HEK293 (cell line): ENCODE measurements around the gene BUB1B.
A peak's percentile ranks its signal among the peaks of the same experiment; 100 is the strongest.

Experiments used
- CTCF ChIA-PET: fragments of 350-600 bp; formaldehyde crosslinking; extraction: SDS; loops from one replicate; lab custom pipeline; 2021; ENCODE audit warnings: antibody characterized with exemption; lab: Yijun Ruan, JAX
- POLR2A ChIA-PET: fragments of 300-600 bp; formaldehyde crosslinking; extraction: SDS; loops from one replicate; lab custom pipeline; 2020; ENCODE audit warnings: antibody characterized with exemption, inconsistent platforms; lab: Yijun Ruan, JAX
- H3K27ac ChIP-seq: fragments of 200-500 bp; sonication (Bioruptor generic); 2 replicates; pipeline ENCODE4 v1.5.1; 2014; ENCODE audit warnings: low read depth, low read length, control low read depth, inconsistent platforms; ENCODE audit errors: extremely low read depth
- H3K36me3 ChIP-seq, 2 experiments: fragments of 200-500 bp in 1 of 2; sonication (Bioruptor generic) in 1 of 2; 1 replicate in 1 of 2; 2 replicates in 1 of 2; pipeline ENCODE4 v1.5.1; 2014 to 2017; ENCODE audit warnings: inconsistent platforms in 2 of 2, low read length in 2 of 2; ENCODE audit not compliant: control insufficient read depth in 2 of 2, insufficient read depth in 1 of 2
- H3K4me1 ChIP-seq: fragments of 200-500 bp; sonication (Bioruptor generic); 2 replicates; pipeline ENCODE4 v1.5.1; 2014; ENCODE audit warnings: mild to moderate bottlenecking, low read length, inconsistent platforms; ENCODE audit not compliant: control insufficient read depth, insufficient read depth
- H3K4me3 ChIP-seq: 2 replicates; pipeline ENCODE4 v1.5.1; 2011; ENCODE audit warnings: low read depth, mild to moderate bottlenecking, control low read depth, low read length, moderate library complexity
- H3K9me3 ChIP-seq: fragments of 200-500 bp; sonication (Bioruptor generic); 2 replicates; pipeline ENCODE4 v1.5.1; 2014; ENCODE audit warnings: low read depth, low read length, inconsistent platforms; ENCODE audit not compliant: control insufficient read depth, insufficient read depth
- HOXC10 ChIP-seq: sonication (generic); formaldehyde crosslinking; IDR thresholded peaks from 2 replicates; pipeline ENCODE4 v1.8.1; 2023; ENCODE audit warnings: mild to moderate bottlenecking, missing genetic modification reagents
- HOXD13 ChIP-seq: sonication (generic); formaldehyde crosslinking; IDR thresholded peaks from 2 replicates; pipeline ENCODE4 v1.8.0; 2022; ENCODE audit warnings: missing genetic modification reagents, borderline replicate concordance
- KLF7 ChIP-seq: fragments of 450-650 bp; formaldehyde crosslinking; IDR thresholded peaks from 2 replicates; pipeline ENCODE4 v1.5.1; 2016; ENCODE audit warnings: missing biosample characterization, missing genetic modification characterization, borderline replicate concordance
- OSR2 ChIP-seq: fragments of 450-650 bp; formaldehyde crosslinking; IDR thresholded peaks from 2 replicates; pipeline ENCODE4 v1.5.1; 2016; ENCODE audit warnings: missing biosample characterization, missing genetic modification characterization
- PATZ1 ChIP-seq: fragments of 450-650 bp; formaldehyde crosslinking; IDR thresholded peaks from 2 replicates; pipeline ENCODE4 v1.5.1; 2016; ENCODE audit warnings: missing biosample characterization, missing genetic modification characterization
- REST ChIP-seq: fragments of 450-650 bp; formaldehyde crosslinking; IDR thresholded peaks from 2 replicates; pipeline ENCODE4 v1.5.1; 2016; ENCODE audit warnings: missing biosample characterization, missing genetic modification characterization
- SCRT1 ChIP-seq: fragments of 450-650 bp; formaldehyde crosslinking; IDR thresholded peaks from 2 replicates; pipeline ENCODE4 v1.5.1; 2016; ENCODE audit warnings: missing biosample characterization, missing genetic modification characterization, borderline replicate concordance
- SCRT2 ChIP-seq: fragments of 450-650 bp; formaldehyde crosslinking; IDR thresholded peaks from 2 replicates; pipeline ENCODE4 v1.5.1; 2016; ENCODE audit warnings: missing biosample characterization, missing genetic modification characterization
- ZBTB17 ChIP-seq: fragments of 450-650 bp; formaldehyde crosslinking; IDR thresholded peaks from 2 replicates; pipeline ENCODE4 v1.5.1; 2016; ENCODE audit warnings: missing biosample characterization, missing genetic modification characterization
- ZEB2 ChIP-seq: fragments of 450-650 bp; formaldehyde crosslinking; IDR thresholded peaks from 2 replicates; pipeline ENCODE4 v1.5.1; 2016; ENCODE audit warnings: missing biosample characterization, missing genetic modification characterization
- ZFP69B ChIP-seq: fragments of 450-650 bp; formaldehyde crosslinking; IDR thresholded peaks from 2 replicates; pipeline ENCODE4 v1.5.1; 2016; ENCODE audit warnings: missing biosample characterization, missing genetic modification characterization
- ZNF26 ChIP-seq: fragments of 450-650 bp; formaldehyde crosslinking; IDR thresholded peaks from 2 replicates; pipeline ENCODE4 v1.5.1; 2016; ENCODE audit warnings: missing biosample characterization, missing genetic modification characterization
- ZNF302 ChIP-seq: fragments of 450-650 bp; formaldehyde crosslinking; IDR thresholded peaks from 2 replicates; pipeline ENCODE4 v1.5.1; 2016; ENCODE audit warnings: missing biosample characterization, missing genetic modification characterization, low read depth
- ZNF311 ChIP-seq: fragments of 450-650 bp; formaldehyde crosslinking; IDR thresholded peaks from 2 replicates; pipeline ENCODE4 v1.5.1; 2017; ENCODE audit warnings: missing biosample characterization, missing genetic modification characterization, borderline replicate concordance
- ZNF391 ChIP-seq: fragments of 450-650 bp; formaldehyde crosslinking; IDR thresholded peaks from 2 replicates; pipeline ENCODE4 v1.5.1; 2016; ENCODE audit warnings: low read depth, missing biosample characterization, missing genetic modification characterization, borderline replicate concordance
- ZNF76 ChIP-seq: fragments of 450-650 bp; formaldehyde crosslinking; IDR thresholded peaks from 2 replicates; pipeline ENCODE4; 2016; ENCODE audit warnings: low read depth, missing biosample characterization, missing genetic modification characterization, borderline replicate concordance
- ZNF777 ChIP-seq: fragments of 450-650 bp; formaldehyde crosslinking; IDR thresholded peaks from 2 replicates; pipeline ENCODE4 v1.5.1; 2017; ENCODE audit warnings: missing biosample characterization, missing genetic modification characterization, borderline replicate concordance
- ZNF792 ChIP-seq: fragments of 450-650 bp; formaldehyde crosslinking; IDR thresholded peaks from 2 replicates; pipeline ENCODE4 v1.5.1; 2016; ENCODE audit warnings: missing biosample characterization, missing genetic modification characterization
- ZNF843 ChIP-seq: fragments of 450-650 bp; formaldehyde crosslinking; IDR thresholded peaks from 2 replicates; pipeline ENCODE4 v1.5.1; 2016; ENCODE audit warnings: missing biosample characterization, missing genetic modification characterization
- ZSCAN16 ChIP-seq: fragments of 450-650 bp; formaldehyde crosslinking; IDR thresholded peaks from 2 replicates; pipeline ENCODE4 v1.5.1; 2016; ENCODE audit warnings: missing biosample characterization, missing genetic modification characterization

The BUB1B gene

GRCh38 chr15:40115670-40116093, 45.2 kb upstream of the BUB1B start (continued):
- TF ChIP-seq ZBTB17 (tag by site-specific recombination) (peak; percentile 48; the same call in 1 of the 2 replicates), ZNF843 (tag by site-specific recombination) (no peak), SCRT2 (tag by site-specific recombination) (peak; percentile 99), REST (tag by site-specific recombination) (peak; percentile 45; the same call in 1 of the 2 replicates), HOXD13 (peak; percentile 72; the same call in 1 of the 2 replicates), ZNF391 (tag by site-specific recombination) (no peak), SCRT1 (tag by site-specific recombination) (peak; percentile 98), ZSCAN16 (no peak), ZNF26 (tag by site-specific recombination) (no peak), ZFP69B (tag by site-specific recombination) (peak; percentile 59), ZNF302 (tag by site-specific recombination) (no peak), HOXC10 (CRISPR knock-in tag) (no peak), ZNF777 (tag by site-specific recombination) (no peak), ZEB2 (tag by site-specific recombination) (no peak), ZNF76 (tag by site-specific recombination) (no peak), ZNF311 (tag by site-specific recombination) (no peak), PATZ1 (tag by site-specific recombination) (0 out of 2 replicates have a peak, but pooled peaks have one; percentile 13)

GRCh38 chr15:40118473-40118872, 42.4 kb upstream of the BUB1B start:
- H3K4me1 ChIP-seq = no peaks in the 10 kb centered on the region; the same call in 1 of the 2 replicates
- no peaks in the 10 kb centered on the region for H3K36me3 ChIP-seq
- ChIA-PET POLR2A (no interaction called here), CTCF (no interaction called here)
- H3K9me3 ChIP-seq = no peaks in the 10 kb centered on the region
- no peak for TF ChIP-seq KLF7
- TF ChIP-seq OSR2 = peak; percentile 45; the same call in 1 of the 2 replicates
- no peak for TF ChIP-seq ZNF792 (tag by site-specific recombination)
- no peak overlapping the region for H3K4me3 ChIP-seq
- no peak overlapping the region for H3K27ac ChIP-seq
